HepG2 (cell line): ENCODE data around the gene FRAS1. TPM values are rescaled to one million over a fixed set of nuclear protein-coding genes. Genes with fewer than 3 reads are reported as not detected.
"Not testable (repeated sequence)": the region's sequence is repeated elsewhere in the genome, so short reads cannot be mapped to it uniquely, and the experiment has no call there.

ENCODE experiments used
- ATAC-seq: fragments of 200-7000 bp; cut with Tn5 transposase; 3 replicates; pipeline ENCODE4 v1.9.1; 2020; ENCODE audit warnings: mild to moderate bottlenecking, moderate library complexity
- BruUV-seq: library from RNA; stranded (reverse); fragments of 400-500 nt; replicated peaks from 2 replicates; lab custom pipeline; 2021; lab: Mats Ljungman, UMichigan
- CTCF ChIA-PET: fragments of 300-600 bp; formaldehyde crosslinking; extraction: SDS; loops from one replicate; lab custom pipeline; 2021; ENCODE audit warnings: low total read pairs, inconsistent platforms, low intra/inter-chr PET ratio; lab: Yijun Ruan, JAX
- POLR2A ChIA-PET: fragments of 350-600 bp; sonication (Branson Sonifier 250); formaldehyde crosslinking; loops from one replicate; lab custom pipeline; 2020; ENCODE audit warnings: antibody characterized with exemption, inconsistent platforms; lab: Yijun Ruan, JAX
- DNase-seq: peaks from one replicate; pipeline ENCODE4 v3.0.0-alpha.2; 2015; ENCODE audit warnings: low spot score
- FAIRE-seq: peaks from 3 replicates; lab custom pipeline; 2011; peaks lifted over from hg19 to GRCh38; lab: Jason Lieb, UNC
- H2AFZ ChIP-seq: one replicate; pipeline ENCODE4 v1.6.1; 2011; ENCODE audit warnings: low read length, inconsistent platforms
- H3K27ac ChIP-seq: fragments of 300-600 bp; 3 replicates; pipeline ENCODE4 v1.8.0; 2011; ENCODE audit warnings: mixed run types, mild to moderate bottlenecking, mixed read lengths, low read length, inconsistent platforms; ENCODE audit not compliant: insufficient read depth; ENCODE audit errors: extremely low read length
- H3K27me3 ChIP-seq, 2 experiments: fragments of 200-600 bp in 1 of 2; 2 replicates in 1 of 2; 3 replicates in 1 of 2; pipeline versions ENCODE4 v1.6.0 to v1.8.0; 2011; ENCODE audit warnings: low read length in 2 of 2, mild to moderate bottlenecking in 2 of 2, moderate library complexity in 2 of 2, inconsistent platforms in 1 of 2; ENCODE audit not compliant: insufficient read depth in 2 of 2, control insufficient read depth in 1 of 2
- H3K36me3 ChIP-seq, 2 experiments: fragments of 200-600 bp in 1 of 2; replicated peaks in 1 of 2; 2 replicates in 1 of 2; 3 replicates in 1 of 2; pipeline versions ENCODE4 v1.5.1 to v1.8.0; 2011; ENCODE audit warnings: low read length in 2 of 2, inconsistent platforms in 1 of 2; ENCODE audit not compliant: insufficient read depth in 2 of 2, control insufficient read depth in 1 of 2
- H3K4me1 ChIP-seq: 2 replicates; pipeline ENCODE4 v1.5.1; 2012; ENCODE audit warnings: low read length, inconsistent platforms; ENCODE audit not compliant: insufficient read depth
- H3K4me2 ChIP-seq: 2 replicates; pipeline ENCODE4 v1.6.0; 2011; ENCODE audit warnings: low read depth, low read length, inconsistent platforms
- H3K4me3 ChIP-seq, 3 experiments: fragments of 200-600 bp in 1 of 3; sonication (generic), shearing (Covaris generic) in 1 of 3; replicated peaks in 1 of 3; 2 replicates each; pipeline ENCODE4 v1.5.1; 2011 to 2016; ENCODE audit warnings: low read length in 3 of 3, inconsistent platforms in 2 of 3, low read depth in 2 of 3, mild to moderate bottlenecking in 2 of 3, control low read depth in 1 of 3, mixed read lengths in 1 of 3; ENCODE audit not compliant: insufficient read depth in 1 of 3
- H3K79me2 ChIP-seq: one replicate; pipeline ENCODE4 v1.6.1; 2011; ENCODE audit warnings: low read length, inconsistent platforms; ENCODE audit not compliant: insufficient read depth
- H3K9ac ChIP-seq: 2 replicates; pipeline ENCODE4 v1.6.0; 2011; ENCODE audit warnings: mild to moderate bottlenecking, low read depth, low read length, inconsistent platforms; ENCODE audit not compliant: insufficient read depth
- H3K9me3 ChIP-seq: 2 replicates; pipeline ENCODE4 v1.5.1; 2012; ENCODE audit warnings: mild to moderate bottlenecking, low read length
- H4K20me1 ChIP-seq: 2 replicates; pipeline ENCODE4 v1.6.0; 2011; ENCODE audit warnings: inconsistent platforms, mild to moderate bottlenecking, low read length, moderate library complexity; ENCODE audit not compliant: insufficient read depth
- BCLAF1 ChIP-seq: fragments of 450-650 bp; IDR thresholded peaks from 2 replicates; pipeline ENCODE4 v1.6.1; 2017; ENCODE audit warnings: mild to moderate bottlenecking
- KLF16 ChIP-seq, 2 experiments: sonication (generic) in 1 of 2; formaldehyde crosslinking in 1 of 2; IDR thresholded peaks; 2 replicates each; pipeline versions ENCODE4 v1.6.1 to v1.8.0; 2016 to 2023; ENCODE audit warnings: missing genetic modification reagents in 2 of 2, missing compliant biosample characterization in 1 of 2
- MIER3 ChIP-seq: IDR thresholded peaks from 2 replicates; pipeline ENCODE4 v1.6.1; 2016; ENCODE audit warnings: missing compliant biosample characterization, borderline replicate concordance
- PHF21A ChIP-seq: sonication (generic); formaldehyde crosslinking; IDR thresholded peaks from 2 replicates; pipeline ENCODE4 v1.5.0; 2020; ENCODE audit warnings: mild to moderate bottlenecking, missing genetic modification reagents
- PLRG1 ChIP-seq: fragments of 450-650 bp; conservative IDR thresholded peaks from 2 replicates; pipeline ENCODE4 v1.6.1; 2016
- SMARCE1 ChIP-seq: fragments of 450-650 bp; IDR thresholded peaks from 2 replicates; pipeline ENCODE4 v1.6.1; 2017; ENCODE audit warnings: borderline replicate concordance
- ZBTB44 ChIP-seq: sonication (generic); formaldehyde crosslinking; IDR thresholded peaks from 2 replicates; pipeline ENCODE4 v1.4.0; 2020; ENCODE audit warnings: missing genetic modification reagents
- ZNF234 ChIP-seq: sonication (generic); formaldehyde crosslinking; conservative IDR thresholded peaks from 2 replicates; pipeline ENCODE4 v1.5.1; 2020; ENCODE audit warnings: mild to moderate bottlenecking, missing genetic modification reagents
- ZNF543 ChIP-seq: sonication (generic); formaldehyde crosslinking; IDR thresholded peaks from 2 replicates; pipeline ENCODE4 v1.4.0; 2020; ENCODE audit warnings: mild to moderate bottlenecking, missing genetic modification reagents
- ZNF549 ChIP-seq: sonication (generic); formaldehyde crosslinking; IDR thresholded peaks from 2 replicates; pipeline ENCODE4 v1.5.0; 2020; ENCODE audit warnings: missing genetic modification reagents
- WGBS: methylation state at CpG from one replicate; pipeline ENCODE4 v1.1.6; 2017; ENCODE audit warnings: low lambda C conversion rate; 5-methylcytosine and 5-hydroxymethylcytosine counted together
- in situ Hi-C: cut with HindIII; loops from 2 replicates; pipeline ENCODE4 v1.10.0; 2017; ENCODE audit warnings: low pct_unique_long_range_greater_than_20kb; ENCODE audit not compliant: extremely low pct_ligation_motif_present
- intact Hi-C: fragments of 100-400 bp; cut with micrococcal nuclease; formaldehyde crosslinking; loops from one replicate; pipeline ENCODE4 v1.10.0; 2022; ENCODE audit not compliant: unreplicated experiment
- polyA plus RNA-seq, 8 experiments: library from polyadenylated mRNA; depleted of rRNA in 3 of 8; stranded (reverse) in 7 of 8; unstranded in 1 of 8; fragments of >200 nt; fragmentation: Illumina TruSeq in 4 of 8; extraction: Trizol in 4 of 8; gene quantifications; 2 replicates each; pipeline versions ENCODE4 v1.2.1 to v1.2.3, GENCODE V29; 2011 to 2016; ENCODE audit warnings: low read depth in 4 of 8, missing spikeins in 1 of 8, mixed read lengths in 1 of 8; ENCODE audit not compliant: insufficient read depth in 1 of 8
- total RNA-seq, 5 experiments: library from RNA; depleted of rRNA; stranded (reverse); fragments of >200 nt; fragmentation: Illumina TruSeq; extraction: Trizol; gene quantifications; 2 replicates each; pipeline ENCODE4 v1.2.3, GENCODE V29; 2016; ENCODE audit warnings: low read depth in 1 of 5

Gene FRAS1
- total and polyA plus RNA-seq, 2 of the 13 experiments (the other 11 are each of a cell fraction or from before 2014, with no cell fraction given), result 22.5 to 31.6 TPM

GRCh38 chr4:78250500-78250899 lies 193.4 kb downstream of the FRAS1 start:
- H2AFZ ChIP-seq, result no peak overlapping the region
- intact Hi-C loops (no loop called here), in situ Hi-C loops (no loop called here)
- ChIA-PET POLR2A (no interaction called here), CTCF (no interaction called here)
- no peaks in the 10 kb centered on the region for H3K9me3 ChIP-seq
- DNase-seq (no peak), ATAC-seq (no peak), FAIRE-seq (no peak)
- H3K27ac ChIP-seq, result no peak overlapping the region
- no peaks in the 10 kb centered on the region for H4K20me1 ChIP-seq
- H3K9ac ChIP-seq, result no peak overlapping the region
- BruUV-seq, result no TSS peak
- WGBS, result 90% methylated on average over 2 of the region's 2 CpGs
- H3K4me2 ChIP-seq, result no peak overlapping the region
- no peaks in the 10 kb centered on the region for H3K79me2 ChIP-seq
- H3K4me1 ChIP-seq, result no peaks in the 10 kb centered on the region
- TF ChIP-seq ZNF549 (CRISPR knock-in tag), result no peak
- TF ChIP-seq SMARCE1, result no peak
- TF ChIP-seq MIER3 (CRISPR knock-in tag), result no peak
- TF ChIP-seq PHF21A (CRISPR knock-in tag), result no peak
- no peak for TF ChIP-seq PLRG1
- no peak for TF ChIP-seq BCLAF1
- no peak for TF ChIP-seq ZNF543 (CRISPR knock-in tag)
- no peak for TF ChIP-seq ZNF234 (CRISPR knock-in tag)
- TF ChIP-seq KLF16 (CRISPR knock-in tag; IDR thresholded peaks at IDR 0.05), result no peak
- no peak for TF ChIP-seq ZBTB44 (CRISPR knock-in tag)
- peaks cover 16 to 35% of the 10 kb centered on the region in 2 experiments; a peak in 4 of 5 replicates for H3K36me3 ChIP-seq
- no peaks in the 10 kb centered on the region for H3K27me3 ChIP-seq
- H3K4me3 ChIP-seq, result no peak overlapping the region

GRCh38 chr4:78252773-78253172 lies 195.7 kb downstream of the FRAS1 start:
- FAIRE-seq, H3K4me2 ChIP-seq, H3K9me3 ChIP-seq, H3K27ac ChIP-seq, in situ Hi-C loops, ATAC-seq, H3K79me2 ChIP-seq, BruUV-seq, DNase-seq, POLR2A ChIA-PET, H4K20me1 ChIP-seq, intact Hi-C loops, H2AFZ ChIP-seq, CTCF ChIA-PET, H3K4me1 ChIP-seq, H3K27me3 ChIP-seq, H3K4me3 ChIP-seq, H3K9ac ChIP-seq: not testable (repeated sequence)
- H3K36me3 ChIP-seq, result peaks cover 14 to 52% of the 10 kb centered on the region in 2 experiments
- 93% methylated on average over 8 of the region's 8 CpGs for whole genome bisulfite sequencing
